Mucosa of stomach (tissue), 1 donor: ENCODE measurements around the gene SYTL4.

Experiments
- H3K27me3 ChIP-seq: one replicate; pipeline ENCODE4 v1.7.0; 2013; ENCODE audit warnings: mild to moderate bottlenecking, low read length; ENCODE audit not compliant: control insufficient read depth, insufficient read depth
- H3K36me3 ChIP-seq: one replicate; pipeline ENCODE4 v1.7.0; 2013; ENCODE audit warnings: low read length; ENCODE audit not compliant: control insufficient read depth, insufficient read depth
- H3K4me1 ChIP-seq: one replicate; pipeline ENCODE4 v1.7.0; 2013; ENCODE audit warnings: mild to moderate bottlenecking, low read length; ENCODE audit not compliant: control insufficient read depth, insufficient read depth
- H3K4me3 ChIP-seq: one replicate; pipeline ENCODE4 v1.7.0; 2013; ENCODE audit warnings: low read length
- H3K9ac ChIP-seq: one replicate; pipeline ENCODE4 v1.7.0; 2013; ENCODE audit warnings: mild to moderate bottlenecking, low read length, moderate library complexity
- H3K9me3 ChIP-seq: one replicate; pipeline ENCODE4 v1.7.0; 2013; ENCODE audit warnings: mild to moderate bottlenecking, low read length, moderate library complexity; ENCODE audit not compliant: control insufficient read depth
- donor health status: Pancreatic carcinoma.

SYTL4 gene

GRCh38 chrX:100685284-100685996 is 46.5 kb downstream of the SYTL4 start:
- H3K36me3 ChIP-seq, result no peaks in the 10 kb centered on the region
- H3K9me3 ChIP-seq, result no peaks in the 10 kb centered on the region
- H3K4me3 ChIP-seq, result no peak overlapping the region
- H3K27me3 ChIP-seq, result no peaks in the 10 kb centered on the region
- no peak overlapping the region for H3K9ac ChIP-seq
- no peaks in the 10 kb centered on the region for H3K4me1 ChIP-seq

GRCh38 chrX:100682939-100683338 is 49.0 kb downstream of the SYTL4 start:
- Histone ChIP-seq H3K4me1 (no peaks in the 10 kb centered on the region), H3K9me3 (no peaks in the 10 kb centered on the region), H3K36me3 (no peaks in the 10 kb centered on the region), H3K27me3 (no peaks in the 10 kb centered on the region), H3K9ac (no peak overlapping the region), H3K4me3 (no peak overlapping the region)

- Histone ChIP-seq H3K36me3 (no peaks in the 10 kb centered on the region), H3K4me1 (no peaks in the 10 kb centered on the region), H3K4me3 (no peak overlapping the region), H3K9ac (no peak overlapping the region), H3K27me3 (no peaks in the 10 kb centered on the region), H3K9me3 (no peaks in the 10 kb centered on the region)
Measured at GRCh38 chrX:100681599-100681998, 50.3 kb downstream of the SYTL4 start.

GRCh38 chrX:100680756-100681155 is 51.2 kb downstream of the SYTL4 start:
- H3K9me3 ChIP-seq, result no peaks in the 10 kb centered on the region
- H3K9ac ChIP-seq, result no peak overlapping the region
- no peaks in the 10 kb centered on the region for H3K27me3 ChIP-seq
- no peaks in the 10 kb centered on the region for H3K4me1 ChIP-seq
- no peaks in the 10 kb centered on the region for H3K36me3 ChIP-seq
- H3K4me3 ChIP-seq, result no peak overlapping the region

- Histone ChIP-seq H3K27me3 (no peaks in the 10 kb centered on the region), H3K9ac (no peak overlapping the region), H3K4me3 (no peak overlapping the region), H3K4me1 (no peaks in the 10 kb centered on the region), H3K9me3 (no peaks in the 10 kb centered on the region), H3K36me3 (no peaks in the 10 kb centered on the region)
Measured at GRCh38 chrX:100677611-100678181, 54.2 kb downstream of the SYTL4 start.

- H3K4me1 ChIP-seq, result no peaks in the 10 kb centered on the region
- no peak overlapping the region for H3K9ac ChIP-seq
- H3K9me3 ChIP-seq, result no peaks in the 10 kb centered on the region
- no peaks in the 10 kb centered on the region for H3K36me3 ChIP-seq
- H3K27me3 ChIP-seq, result no peaks in the 10 kb centered on the region
- H3K4me3 ChIP-seq, result no peak overlapping the region
Measured at GRCh38 chrX:100674705-100675104, 57.2 kb downstream of the SYTL4 start.

- Histone ChIP-seq H3K9ac (no peak overlapping the region), H3K4me3 (no peak overlapping the region), H3K4me1 (no peaks in the 10 kb centered on the region), H3K9me3 (no peaks in the 10 kb centered on the region), H3K27me3 (no peaks in the 10 kb centered on the region), H3K36me3 (no peaks in the 10 kb centered on the region)
Measured at GRCh38 chrX:100673397-100673953, 58.4 kb downstream of the SYTL4 start.

GRCh38 chrX:100672966-100673365 is 59.0 kb downstream of the SYTL4 start:
- no peaks in the 10 kb centered on the region for H3K27me3 ChIP-seq
- H3K4me1 ChIP-seq, result no peaks in the 10 kb centered on the region
- no peaks in the 10 kb centered on the region for H3K9me3 ChIP-seq
- H3K9ac ChIP-seq, result no peak overlapping the region
- H3K36me3 ChIP-seq, result no peaks in the 10 kb centered on the region
- H3K4me3 ChIP-seq, result no peak overlapping the region

- Histone ChIP-seq H3K4me3 (no peak overlapping the region), H3K27me3 (no peaks in the 10 kb centered on the region), H3K4me1 (peaks cover 4% of the 10 kb centered on the region), H3K36me3 (no peaks in the 10 kb centered on the region), H3K9me3 (no peaks in the 10 kb centered on the region), H3K9ac (no peak overlapping the region)
Measured at GRCh38 chrX:100663642-100664041, 68.3 kb downstream of the SYTL4 start.

- Histone ChIP-seq H3K9ac (no peak overlapping the region), H3K4me3 (no peak overlapping the region), H3K36me3 (no peaks in the 10 kb centered on the region), H3K27me3 (no peaks in the 10 kb centered on the region), H3K4me1 (peaks cover 4% of the 10 kb centered on the region), H3K9me3 (no peaks in the 10 kb centered on the region)
Measured at GRCh38 chrX:100662796-100663195, 69.1 kb downstream of the SYTL4 start.

- H3K36me3 ChIP-seq, result no peaks in the 10 kb centered on the region
- no peak overlapping the region for H3K9ac ChIP-seq
- no peaks in the 10 kb centered on the region for H3K27me3 ChIP-seq
Measured at GRCh38 chrX:100662170-100662569, 69.8 kb downstream of the SYTL4 start.

GRCh38 chrX:100659431-100660137 is 72.3 kb downstream of the SYTL4 start:
- Histone ChIP-seq H3K9me3 (no peaks in the 10 kb centered on the region), H3K4me1 (peaks cover 4% of the 10 kb centered on the region), H3K4me3 (no peak overlapping the region), H3K9ac (no peak overlapping the region), H3K36me3 (no peaks in the 10 kb centered on the region), H3K27me3 (no peaks in the 10 kb centered on the region)

More at GRCh38 chrX:100662170-100662569, 69.8 kb downstream of the SYTL4 start:
- no peak overlapping the region for H3K4me3 ChIP-seq
- H3K9me3 ChIP-seq, result no peaks in the 10 kb centered on the region
- peaks cover 4% of the 10 kb centered on the region for H3K4me1 ChIP-seq
